Measurements from ENCODE around the gene LGALSL.

The LGALSL gene

DNA sequence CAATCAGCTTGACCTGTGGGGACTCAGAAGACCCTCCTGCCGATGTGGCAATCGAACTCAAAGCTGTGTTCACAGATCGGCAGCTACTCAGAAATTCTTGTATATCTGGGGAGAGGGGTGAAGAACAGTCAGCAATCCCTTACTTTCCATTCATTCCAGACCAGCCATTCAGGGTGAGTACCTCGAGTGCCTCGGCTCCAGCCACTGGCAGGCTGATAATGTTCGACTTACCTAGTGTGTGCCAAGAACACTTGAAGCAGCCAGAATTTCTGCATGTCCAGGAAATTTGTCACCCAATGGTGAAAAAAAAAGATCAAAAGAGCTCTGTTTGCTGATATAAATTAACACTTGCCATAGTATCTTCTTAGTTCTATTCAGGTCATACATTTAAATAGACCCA, 2.3 kb downstream of the LGALSL start (continued):
- TF ChIP-seq, protein P1, sequence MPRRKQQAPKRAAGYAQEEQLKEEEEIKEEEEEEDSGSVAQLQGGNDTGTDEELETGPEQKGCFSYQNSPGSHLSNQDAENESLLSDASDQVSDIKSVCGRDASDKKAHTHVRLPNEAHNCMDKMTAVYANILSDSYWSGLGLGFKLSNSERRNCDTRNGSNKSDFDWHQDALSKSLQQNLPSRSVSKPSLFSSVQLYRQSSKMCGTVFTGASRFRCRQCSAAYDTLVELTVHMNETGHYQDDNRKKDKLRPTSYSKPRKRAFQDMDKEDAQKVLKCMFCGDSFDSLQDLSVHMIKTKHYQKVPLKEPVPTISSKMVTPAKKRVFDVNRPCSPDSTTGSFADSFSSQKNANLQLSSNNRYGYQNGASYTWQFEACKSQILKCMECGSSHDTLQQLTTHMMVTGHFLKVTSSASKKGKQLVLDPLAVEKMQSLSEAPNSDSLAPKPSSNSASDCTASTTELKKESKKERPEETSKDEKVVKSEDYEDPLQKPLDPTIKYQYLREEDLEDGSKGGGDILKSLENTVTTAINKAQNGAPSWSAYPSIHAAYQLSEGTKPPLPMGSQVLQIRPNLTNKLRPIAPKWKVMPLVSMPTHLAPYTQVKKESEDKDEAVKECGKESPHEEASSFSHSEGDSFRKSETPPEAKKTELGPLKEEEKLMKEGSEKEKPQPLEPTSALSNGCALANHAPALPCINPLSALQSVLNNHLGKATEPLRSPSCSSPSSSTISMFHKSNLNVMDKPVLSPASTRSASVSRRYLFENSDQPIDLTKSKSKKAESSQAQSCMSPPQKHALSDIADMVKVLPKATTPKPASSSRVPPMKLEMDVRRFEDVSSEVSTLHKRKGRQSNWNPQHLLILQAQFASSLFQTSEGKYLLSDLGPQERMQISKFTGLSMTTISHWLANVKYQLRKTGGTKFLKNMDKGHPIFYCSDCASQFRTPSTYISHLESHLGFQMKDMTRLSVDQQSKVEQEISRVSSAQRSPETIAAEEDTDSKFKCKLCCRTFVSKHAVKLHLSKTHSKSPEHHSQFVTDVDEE (CRISPR knock-in tag; IDR thresholded peaks at IDR 0.05): no peak
- TF ChIP-seq ZNF70 (CRISPR knock-in tag; IDR thresholded peaks at IDR 0.05) (no peak), ISL1 (CRISPR knock-in tag; IDR thresholded peaks at IDR 0.05) (no peak), BACH2 (CRISPR knock-in tag; IDR thresholded peaks at IDR 0.05; ENCODE audit: borderline replicate concordance) (no peak), ZNF565 (CRISPR knock-in tag; conservative IDR thresholded peaks at IDR 0.05; ENCODE audit: low read depth) (no peak), ZC3H10 (CRISPR knock-in tag; IDR thresholded peaks at IDR 0.05) (no peak)
- TF ChIP-seq, protein P2, sequence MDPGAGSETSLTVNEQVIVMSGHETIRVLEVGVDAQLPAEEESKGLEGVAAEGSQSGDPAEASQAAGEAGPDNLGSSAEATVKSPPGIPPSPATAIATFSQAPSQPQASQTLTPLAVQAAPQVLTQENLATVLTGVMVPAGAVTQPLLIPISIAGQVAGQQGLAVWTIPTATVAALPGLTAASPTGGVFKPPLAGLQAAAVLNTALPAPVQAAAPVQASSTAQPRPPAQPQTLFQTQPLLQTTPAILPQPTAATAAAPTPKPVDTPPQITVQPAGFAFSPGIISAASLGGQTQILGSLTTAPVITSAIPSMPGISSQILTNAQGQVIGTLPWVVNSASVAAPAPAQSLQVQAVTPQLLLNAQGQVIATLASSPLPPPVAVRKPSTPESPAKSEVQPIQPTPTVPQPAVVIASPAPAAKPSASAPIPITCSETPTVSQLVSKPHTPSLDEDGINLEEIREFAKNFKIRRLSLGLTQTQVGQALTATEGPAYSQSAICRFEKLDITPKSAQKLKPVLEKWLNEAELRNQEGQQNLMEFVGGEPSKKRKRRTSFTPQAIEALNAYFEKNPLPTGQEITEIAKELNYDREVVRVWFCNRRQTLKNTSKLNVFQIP (CRISPR knock-in tag; IDR thresholded peaks at IDR 0.05; ENCODE audit: borderline replicate concordance, low read depth): no peak
- TF ChIP-seq, protein P3, sequence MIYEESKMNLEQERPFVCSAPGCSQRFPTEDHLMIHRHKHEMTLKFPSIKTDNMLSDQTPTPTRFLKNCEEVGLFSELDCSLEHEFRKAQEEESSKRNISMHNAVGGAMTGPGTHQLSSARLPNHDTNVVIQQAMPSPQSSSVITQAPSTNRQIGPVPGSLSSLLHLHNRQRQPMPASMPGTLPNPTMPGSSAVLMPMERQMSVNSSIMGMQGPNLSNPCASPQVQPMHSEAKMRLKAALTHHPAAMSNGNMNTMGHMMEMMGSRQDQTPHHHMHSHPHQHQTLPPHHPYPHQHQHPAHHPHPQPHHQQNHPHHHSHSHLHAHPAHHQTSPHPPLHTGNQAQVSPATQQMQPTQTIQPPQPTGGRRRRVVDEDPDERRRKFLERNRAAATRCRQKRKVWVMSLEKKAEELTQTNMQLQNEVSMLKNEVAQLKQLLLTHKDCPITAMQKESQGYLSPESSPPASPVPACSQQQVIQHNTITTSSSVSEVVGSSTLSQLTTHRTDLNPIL (CRISPR knock-in tag; IDR thresholded peaks at IDR 0.05; ENCODE audit: low read depth): no peak

DNA sequence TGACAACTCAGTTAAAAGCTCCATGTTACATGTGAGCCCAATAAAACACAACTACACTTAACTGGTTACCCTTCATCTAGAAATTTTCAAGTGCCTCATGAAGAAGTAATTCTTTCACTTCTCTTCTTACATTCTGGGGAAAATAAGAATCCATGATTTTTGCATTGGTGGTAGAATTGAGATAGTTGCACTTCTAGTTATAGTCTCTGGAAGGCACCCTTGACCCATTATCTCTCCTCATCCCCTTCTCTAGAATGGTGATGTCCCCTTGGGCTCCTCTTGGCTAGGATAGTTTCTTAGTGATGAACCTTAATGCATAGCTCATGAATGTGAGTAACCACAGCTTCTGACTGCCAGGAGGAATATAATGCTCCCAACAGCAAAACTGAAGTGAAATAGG, 3.6 kb downstream of the LGALSL start:
- no peak for TF ChIP-seq OSR1 (CRISPR knock-in tag; IDR thresholded peaks at IDR 0.05)
- no peak for TF ChIP-seq PPARA (CRISPR knock-in tag; IDR thresholded peaks at IDR 0.05; ENCODE audit: borderline replicate concordance)
- TF ChIP-seq TOX (CRISPR knock-in tag; IDR thresholded peaks at IDR 0.05; ENCODE audit: borderline replicate concordance): no peak
- TF ChIP-seq SNAI2 (CRISPR knock-in tag; IDR thresholded peaks at IDR 0.05): no peak
- no peak for TF ChIP-seq ZNF565 (CRISPR knock-in tag; conservative IDR thresholded peaks at IDR 0.05; ENCODE audit: low read depth)
- TF ChIP-seq ZFP30 (CRISPR knock-in tag; IDR thresholded peaks at IDR 0.05): no peak
- TF ChIP-seq ZNF70 (CRISPR knock-in tag; IDR thresholded peaks at IDR 0.05): no peak
- no peak for TF ChIP-seq ZC3H10 (CRISPR knock-in tag; IDR thresholded peaks at IDR 0.05)
- TF ChIP-seq, protein P4, sequence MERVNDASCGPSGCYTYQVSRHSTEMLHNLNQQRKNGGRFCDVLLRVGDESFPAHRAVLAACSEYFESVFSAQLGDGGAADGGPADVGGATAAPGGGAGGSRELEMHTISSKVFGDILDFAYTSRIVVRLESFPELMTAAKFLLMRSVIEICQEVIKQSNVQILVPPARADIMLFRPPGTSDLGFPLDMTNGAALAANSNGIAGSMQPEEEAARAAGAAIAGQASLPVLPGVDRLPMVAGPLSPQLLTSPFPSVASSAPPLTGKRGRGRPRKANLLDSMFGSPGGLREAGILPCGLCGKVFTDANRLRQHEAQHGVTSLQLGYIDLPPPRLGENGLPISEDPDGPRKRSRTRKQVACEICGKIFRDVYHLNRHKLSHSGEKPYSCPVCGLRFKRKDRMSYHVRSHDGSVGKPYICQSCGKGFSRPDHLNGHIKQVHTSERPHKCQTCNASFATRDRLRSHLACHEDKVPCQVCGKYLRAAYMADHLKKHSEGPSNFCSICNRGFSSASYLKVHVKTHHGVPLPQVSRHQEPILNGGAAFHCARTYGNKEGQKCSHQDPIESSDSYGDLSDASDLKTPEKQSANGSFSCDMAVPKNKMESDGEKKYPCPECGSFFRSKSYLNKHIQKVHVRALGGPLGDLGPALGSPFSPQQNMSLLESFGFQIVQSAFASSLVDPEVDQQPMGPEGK (CRISPR knock-in tag; IDR thresholded peaks at IDR 0.05; ENCODE audit: borderline replicate concordance): no peak
- TF ChIP-seq ARNTL (CRISPR knock-in tag; IDR thresholded peaks at IDR 0.05; ENCODE audit: borderline replicate concordance, low read depth): no peak
- TF ChIP-seq, protein P5, sequence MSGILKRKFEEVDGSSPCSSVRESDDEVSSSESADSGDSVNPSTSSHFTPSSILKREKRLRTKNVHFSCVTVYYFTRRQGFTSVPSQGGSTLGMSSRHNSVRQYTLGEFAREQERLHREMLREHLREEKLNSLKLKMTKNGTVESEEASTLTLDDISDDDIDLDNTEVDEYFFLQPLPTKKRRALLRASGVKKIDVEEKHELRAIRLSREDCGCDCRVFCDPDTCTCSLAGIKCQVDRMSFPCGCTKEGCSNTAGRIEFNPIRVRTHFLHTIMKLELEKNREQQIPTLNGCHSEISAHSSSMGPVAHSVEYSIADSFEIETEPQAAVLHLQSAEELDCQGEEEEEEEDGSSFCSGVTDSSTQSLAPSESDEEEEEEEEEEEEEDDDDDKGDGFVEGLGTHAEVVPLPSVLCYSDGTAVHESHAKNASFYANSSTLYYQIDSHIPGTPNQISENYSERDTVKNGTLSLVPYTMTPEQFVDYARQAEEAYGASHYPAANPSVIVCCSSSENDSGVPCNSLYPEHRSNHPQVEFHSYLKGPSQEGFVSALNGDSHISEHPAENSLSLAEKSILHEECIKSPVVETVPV (CRISPR knock-in tag; IDR thresholded peaks at IDR 0.05): no peak
- TF ChIP-seq GLIS3 (CRISPR knock-in tag; IDR thresholded peaks at IDR 0.05): no peak
- no peak for TF ChIP-seq CSDC2 (CRISPR knock-in tag; IDR thresholded peaks at IDR 0.05)
- no peak for TF ChIP-seq RARB (CRISPR knock-in tag; IDR thresholded peaks at IDR 0.05)
- TF ChIP-seq BACH2 (CRISPR knock-in tag; IDR thresholded peaks at IDR 0.05; ENCODE audit: borderline replicate concordance): no peak
- ATAC-seq: no peak

DNA sequence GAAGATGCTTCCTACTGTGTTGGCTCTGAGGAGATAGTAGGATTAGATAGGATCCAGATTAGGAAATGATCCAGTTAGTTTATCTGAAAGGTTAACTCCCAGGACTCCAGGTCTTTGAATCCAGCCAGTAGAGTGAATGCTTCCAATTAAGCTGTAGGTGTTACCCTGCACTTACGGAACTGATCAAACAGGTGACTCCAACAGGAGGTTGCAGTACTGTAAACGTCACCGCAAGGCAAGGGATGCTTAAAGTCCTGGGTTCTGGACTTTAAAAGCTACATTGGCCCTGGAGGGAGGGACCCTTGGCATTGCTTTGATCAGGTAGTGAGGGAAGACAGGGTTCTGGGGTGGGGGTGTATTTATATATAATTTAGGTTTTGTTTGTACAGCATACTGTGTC, 5.6 kb downstream of the LGALSL start:
- no peak for ATAC-seq

More for the DNA sequence above, 5.6 kb downstream of the LGALSL start:
- TF ChIP-seq OSR1 (CRISPR knock-in tag; IDR thresholded peaks at IDR 0.05) (no peak), ZNF70 (CRISPR knock-in tag; IDR thresholded peaks at IDR 0.05) (no peak), ZNF565 (CRISPR knock-in tag; conservative IDR thresholded peaks at IDR 0.05; ENCODE audit: low read depth) (no peak), CSDC2 (CRISPR knock-in tag; IDR thresholded peaks at IDR 0.05) (no peak), BACH2 (CRISPR knock-in tag; IDR thresholded peaks at IDR 0.05; ENCODE audit: borderline replicate concordance) (no peak)
- TF ChIP-seq, protein P3 (CRISPR knock-in tag; IDR thresholded peaks at IDR 0.05; ENCODE audit: low read depth): no peak
- TF ChIP-seq, protein P1 (CRISPR knock-in tag; IDR thresholded peaks at IDR 0.05): no peak
